BJ (cell line): ENCODE results near the gene PF4V1. TPM values are rescaled to one million over a fixed set of nuclear protein-coding genes. Genes with fewer than 3 reads are reported as not detected.

Source experiments
- CTCF ChIA-PET: fragments of 350-600 bp; formaldehyde crosslinking; extraction: SDS; loops from one replicate; lab custom pipeline; 2021; ENCODE audit warnings: antibody characterized with exemption, inconsistent platforms; lab: Yijun Ruan, JAX
- POLR2A ChIA-PET: fragments of 300-600 bp; sonication (Branson Sonifier 250); formaldehyde crosslinking; extraction: SDS; loops from one replicate; lab custom pipeline; 2021; ENCODE audit warnings: antibody characterized with exemption; lab: Charles Lee
- DNase-seq: peaks from one replicate; pipeline ENCODE4 v3.0.0-alpha.2; 2011; ENCODE audit warnings: low read depth
- H3K27me3 ChIP-seq: 2 replicates; pipeline ENCODE4 v1.6.0; 2011; ENCODE audit warnings: low read length; ENCODE audit not compliant: control insufficient read depth, insufficient read depth
- H3K36me3 ChIP-seq: 2 replicates; pipeline ENCODE4 v1.5.1; 2011; ENCODE audit warnings: low read length; ENCODE audit not compliant: control insufficient read depth, insufficient read depth
- H3K4me3 ChIP-seq: 2 replicates; pipeline ENCODE4 v1.5.1; 2011; ENCODE audit warnings: low read depth, mild to moderate bottlenecking, control low read depth, low read length
- CTCF ChIP-seq: IDR thresholded peaks from 2 replicates; pipeline ENCODE4 v1.5.1; 2011; ENCODE audit warnings: low read depth, mild to moderate bottlenecking, control low read depth, inconsistent platforms, low read length, moderate library complexity; ENCODE audit not compliant: insufficient read depth
- polyA plus RNA-seq: library from polyadenylated mRNA; depleted of rRNA; stranded (reverse); fragments of >200 nt; gene quantifications from 2 replicates; pipeline ENCODE4 v1.2.3, GENCODE V29; 2011

Gene PF4V1
- polyA plus RNA-seq, 1 experiment, result not detected

- DNase-seq, result no peak
- no peaks in the 10 kb centered on the region for H3K36me3 ChIP-seq
- no peak overlapping the region for H3K4me3 ChIP-seq
- ChIA-PET POLR2A (no interaction called here), CTCF (interaction anchor here (1.5 to 1.6 kb wide), 2 partner anchors 8 to 9 kb away, joined by 3 to 5 read pairs; no protein-coding TSS in a partner anchor)
- peaks cover 9% of the 10 kb centered on the region for H3K27me3 ChIP-seq
- no peak for TF ChIP-seq CTCF
These were observed 1.8 kb upstream of the PF4V1 start for GRCh38 chr4:73851293-73851692.

GRCh38 chr4:73852771-73853170 is 325 bp upstream of the PF4V1 start:
- ChIA-PET CTCF (interaction anchor here (0.7 to 1.6 kb wide), 2 partner anchors 124 to 199 kb away, joined by 3 read pairs; no protein-coding TSS in a partner anchor), POLR2A (no interaction called here)
- no peak for DNase-seq
- Histone ChIP-seq H3K36me3 (no peaks in the 10 kb centered on the region), H3K4me3 (no peak overlapping the region), H3K27me3 (peaks cover 4% of the 10 kb centered on the region)
- TF ChIP-seq CTCF, result no peak

- TF ChIP-seq CTCF, result no peak
- ChIA-PET CTCF (interaction anchor here (0.6 to 1.6 kb wide), 4 partner anchors 11 to 191 kb away, joined by 3 read pairs; no protein-coding TSS in a partner anchor), POLR2A (no interaction called here)
- Histone ChIP-seq H3K4me3 (peak overlapping the region; percentile 9; the same call in 1 of the 2 replicates), H3K27me3 (peaks cover 4% of the 10 kb centered on the region), H3K36me3 (no peaks in the 10 kb centered on the region)
- DNase-seq, result no peak
These were observed 800 bp downstream of the PF4V1 start for GRCh38 chr4:73853718-73854473.

GRCh38 chr4:73855406-73855805 is 2.3 kb downstream of the PF4V1 start:
- ChIA-PET CTCF (interaction anchor here (1.1 to 1.3 kb wide), 2 partner anchors 10 to 12 kb away, joined by 3 read pairs; no protein-coding TSS in a partner anchor), POLR2A (no interaction called here)
- no peak for TF ChIP-seq CTCF
- Histone ChIP-seq H3K36me3 (no peaks in the 10 kb centered on the region), H3K4me3 (no peak overlapping the region), H3K27me3 (peaks cover 4% of the 10 kb centered on the region)
- DNase-seq, result no peak

GRCh38 chr4:73856518-73856917 is 3.4 kb downstream of the PF4V1 start:
- Histone ChIP-seq H3K4me3 (no peak overlapping the region), H3K27me3 (peaks cover 4% of the 10 kb centered on the region), H3K36me3 (no peaks in the 10 kb centered on the region)
- peak; percentile 79 for DNase-seq
- CTCF ChIA-PET, result interaction anchor here (0.8 to 0.9 kb wide), 2 partner anchors 13 to 131 kb away, joined by 3 read pairs; no protein-coding TSS in a partner anchor
- POLR2A ChIA-PET, result no interaction called here
- TF ChIP-seq CTCF, result no peak
